ENCODE data around the gene TMF1.

GRCh38 chr3:69012800-69013252, 39.3 kb downstream of the TMF1 start:
- TF ChIP-seq SP1 (IDR thresholded peaks at IDR 0.05; ENCODE audit: low read depth, low read length) (no peak), RAD21 (IDR thresholded peaks at IDR 0.05 in 1 of 2, conservative IDR thresholded peaks at IDR 0.05 in 1 of 2; ENCODE audit: low read depth in 2 of 2, low read length in 2 of 2) (no peak), POLR2A (IDR thresholded peaks at IDR 0.05; ENCODE audit: control extremely low read depth in 1 of 2, low read depth in 2 of 2, low read length in 2 of 2) (0 out of 3 replicates have a peak, but pooled peaks of 1 of the 2 experiments have one; percentile 57), YY1 (IDR thresholded peaks at IDR 0.05; ENCODE audit: low read depth, low read length) (no peak), KDM5A (IDR thresholded peaks at IDR 0.05; ENCODE audit: low read length) (no peak), CREB1 (IDR thresholded peaks at IDR 0.05) (no peak; the same call in 1 of the 2 replicates), ZNF274 (IDR thresholded peaks at IDR 0.05; ENCODE audit: borderline replicate concordance, extremely low read depth, low read length) (no peak), CTCF (IDR thresholded peaks at IDR 0.05; ENCODE audit: control extremely low read depth in 1 of 3, insufficient read depth in 1 of 3, low read depth in 1 of 3, low read length in 3 of 3) (no peak), TAF1 (IDR thresholded peaks at IDR 0.05; ENCODE audit: low read depth, low read length) (no peak), EZH2 (IDR thresholded peaks at IDR 0.05; ENCODE audit: low read depth, low read length, severe bottlenecking) (no peak), TBP (IDR thresholded peaks at IDR 0.05; ENCODE audit: low read depth, low read length) (peak; percentile 37; the same call in 1 of the 2 replicates), HDAC6 (IDR thresholded peaks at IDR 0.05; ENCODE audit: low read depth, low read length) (no peak), CHD2 (IDR thresholded peaks at IDR 0.05; ENCODE audit: low read length) (no peak), POLR2AphosphoS5 (IDR thresholded peaks at IDR 0.05; ENCODE audit: low read depth, low read length) (no peak)

Measured in H1 (cell line).